GM19240 (cell line): ENCODE results near the gene THSD7B.

Source experiments
- DNase-seq: peaks from one replicate; pipeline ENCODE4 v3.0.0; 2011; ENCODE audit warnings: low spot score; ENCODE audit not compliant: insufficient read length

The THSD7B gene

GRCh38 chr2:137190411-137191195 lies 425.3 kb downstream of the THSD7B start:
- DNase-seq = no peak

- no peak for DNase-seq
Measured at GRCh38 chr2:137192366-137193310, 427.3 kb downstream of the THSD7B start.

GRCh38 chr2:137193401-137193800 lies 428.1 kb downstream of the THSD7B start:
- no peak for DNase-seq

GRCh38 chr2:137194111-137194510 lies 428.8 kb downstream of the THSD7B start:
- no peak for DNase-seq

GRCh38 chr2:137199751-137200150 lies 434.4 kb downstream of the THSD7B start:
- DNase-seq = no peak

GRCh38 chr2:137202318-137202717 lies 437.0 kb downstream of the THSD7B start:
- no peak for DNase-seq

GRCh38 chr2:137205324-137205723 lies 440.0 kb downstream of the THSD7B start:
- no peak for DNase-seq

- DNase-seq = no peak
Measured at GRCh38 chr2:137206069-137206468, 440.7 kb downstream of the THSD7B start.

- no peak for DNase-seq
Measured at GRCh38 chr2:137207030-137207429, 441.7 kb downstream of the THSD7B start.

GRCh38 chr2:137208431-137208891 lies 443.1 kb downstream of the THSD7B start:
- DNase-seq = no peak

GRCh38 chr2:137210039-137210438 lies 444.7 kb downstream of the THSD7B start:
- no peak for DNase-seq

- DNase-seq = no peak
Measured at GRCh38 chr2:137211761-137212160, 446.4 kb downstream of the THSD7B start.

GRCh38 chr2:137220438-137220993 lies 455.2 kb downstream of the THSD7B start:
- no peak for DNase-seq

GRCh38 chr2:137221797-137222492 lies 456.6 kb downstream of the THSD7B start:
- no peak for DNase-seq

GRCh38 chr2:137223722-137224121 lies 458.4 kb downstream of the THSD7B start:
- DNase-seq = no peak

- no peak for DNase-seq
Measured at GRCh38 chr2:137228566-137228965, 463.2 kb downstream of the THSD7B start.

- DNase-seq = no peak
Measured at GRCh38 chr2:137229834-137230233, 464.5 kb downstream of the THSD7B start.

GRCh38 chr2:137231628-137232027 lies 466.3 kb downstream of the THSD7B start:
- DNase-seq = no peak

GRCh38 chr2:137232076-137232475 lies 466.7 kb downstream of the THSD7B start:
- DNase-seq = no peak

- DNase-seq = no peak
Measured at GRCh38 chr2:137233091-137233490, 467.7 kb downstream of the THSD7B start.

GRCh38 chr2:137237055-137237454 lies 471.7 kb downstream of the THSD7B start:
- no peak for DNase-seq
